CD4-positive, alpha-beta memory T cell (primary cell): ENCODE results near the gene FEN1. TPM values are rescaled to one million over a fixed set of nuclear protein-coding genes. Genes with fewer than 3 reads are reported as not detected.
A peak's percentile ranks its signal among the peaks of the same experiment; 100 is the strongest.

Source experiments
- CTCF ChIA-PET: fragments of 350-600 bp; sonication (Branson Sonifier 250); formaldehyde crosslinking; loops from one replicate; lab custom pipeline; 2021; ENCODE audit warnings: inconsistent platforms; ENCODE audit not compliant: partially characterized antibody; lab: Charles Lee
- POLR2A ChIA-PET: fragments of 350-600 bp; sonication (Branson Sonifier 250); formaldehyde crosslinking; loops from one replicate; lab custom pipeline; 2021; ENCODE audit not compliant: partially characterized antibody; lab: Charles Lee
- DNase-seq, 5 donors: peaks; one replicate each; pipeline versions ENCODE4 v3.0.0 to v3.0.0-alpha.2; 2020 to 2022; ENCODE audit warnings: mixed read lengths in 1 of 5
- H3K27ac ChIP-seq: one replicate; pipeline ENCODE4 v1.7.0; 2013; ENCODE audit warnings: low read depth, low read length
- H3K27me3 ChIP-seq: 2 replicates; pipeline ENCODE4 v1.7.0; 2013; ENCODE audit warnings: mild to moderate bottlenecking, low read length, moderate library complexity; ENCODE audit not compliant: insufficient read depth
- H3K36me3 ChIP-seq: 2 replicates; pipeline ENCODE4 v1.7.0; 2013; ENCODE audit warnings: mild to moderate bottlenecking, low read length, moderate library complexity; ENCODE audit not compliant: insufficient read depth
- H3K4me1 ChIP-seq: 2 replicates; pipeline ENCODE4 v1.7.0; 2013; ENCODE audit warnings: mild to moderate bottlenecking, low read length, moderate library complexity; ENCODE audit not compliant: insufficient read depth
- H3K4me3 ChIP-seq, 2 donors: one replicate each; pipeline ENCODE4 v1.7.0; 2013; ENCODE audit warnings: low read length in 2 of 2, mild to moderate bottlenecking in 1 of 2
- H3K9me3 ChIP-seq, 2 donors: one replicate each; pipeline ENCODE4 v1.7.0; 2013; ENCODE audit warnings: low read length in 2 of 2, control low read depth in 1 of 2; ENCODE audit not compliant: control insufficient read depth in 1 of 2
- H3K27ac Mint-ChIP-seq, 7 donors: one replicate each; pipeline ENCODE4 v1.8.0; 2020 to 2021; ENCODE audit warnings: mixed read lengths in 7 of 7, mild to moderate bottlenecking in 6 of 7, inconsistent platforms in 3 of 7, moderate library complexity in 3 of 7
- H3K27me3 Mint-ChIP-seq, 2 donors: one replicate each; pipeline ENCODE4 v1.8.0; 2020 to 2021; ENCODE audit warnings: mixed read lengths in 2 of 2
- H3K36me3 Mint-ChIP-seq, 2 donors: one replicate each; pipeline ENCODE4 v1.8.0; 2020 to 2021; ENCODE audit warnings: mixed read lengths in 2 of 2, inconsistent platforms in 1 of 2, mild to moderate bottlenecking in 1 of 2
- H3K4me1 Mint-ChIP-seq, 4 donors: one replicate each; pipeline ENCODE4 v1.8.0; 2020 to 2021; ENCODE audit warnings: mixed read lengths in 4 of 4, mild to moderate bottlenecking in 1 of 4
- H3K4me3 Mint-ChIP-seq, 8 donors: one replicate each; pipeline ENCODE4 v1.8.0; 2020 to 2021; ENCODE audit warnings: mixed read lengths in 8 of 8, mild to moderate bottlenecking in 7 of 8, moderate library complexity in 6 of 8, inconsistent platforms in 3 of 8
- H3K9me3 Mint-ChIP-seq, 8 donors: one replicate each; pipeline ENCODE4 v1.8.0; 2020 to 2021; ENCODE audit warnings: mixed read lengths in 8 of 8, mild to moderate bottlenecking in 5 of 8, inconsistent platforms in 3 of 8, moderate library complexity in 1 of 8
- intact Hi-C: fragments of 100-400 bp; cut with micrococcal nuclease; formaldehyde crosslinking; loops from one replicate; pipeline ENCODE4 v1.15.1; 2023
- polyA plus RNA-seq, 2 donors: library from polyadenylated mRNA; unstranded; fragments of 300-500 nt; fragmentation: Illumina TruSeq; gene quantifications; one replicate each; pipeline ENCODE4 v1.2.3, GENCODE V29; 2021
- total RNA-seq, 2 experiments: library from RNA; stranded (reverse); gene quantifications; one replicate each; pipeline ENCODE4 v1.2.3, GENCODE V29; 2021

FEN1 gene
- total and polyA plus RNA-seq, 4 experiments from 2014 or later = 7.4 to 15.4 (median 10.4) TPM

DNA sequence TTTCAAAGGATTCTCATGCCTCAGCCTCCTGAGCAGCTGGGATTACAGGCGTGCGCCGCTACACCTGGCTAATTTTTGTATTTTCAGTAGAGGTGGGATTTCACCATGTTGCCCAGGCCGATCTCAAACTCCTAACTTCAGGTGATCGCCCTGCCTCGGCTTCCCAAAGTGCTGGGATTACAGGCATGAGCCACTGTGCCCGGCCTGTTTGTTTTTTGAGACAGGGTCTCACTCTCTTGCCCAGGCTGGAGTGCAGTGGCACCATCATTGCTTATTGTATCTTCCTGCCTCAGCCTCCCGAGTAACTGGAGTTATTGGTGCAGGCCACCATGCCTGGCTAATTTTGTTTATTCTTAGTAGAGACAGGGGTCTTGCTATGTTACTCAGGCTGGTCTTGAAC is 43.5 kb downstream of the FEN1 start:
- peaks cover 20% of the 10 kb centered on the region for H3K4me1 ChIP-seq
- no peaks in the 10 kb centered on the region for H3K27me3 ChIP-seq
- peaks cover 3% of the 10 kb centered on the region for H3K36me3 ChIP-seq
- Mint-ChIP-seq H3K9me3 (peaks cover 0 to 2% (median 0%) of the 10 kb centered on the region in 8 donors), H3K27me3 (peaks cover 3 to 5% of the 10 kb centered on the region in 2 donors), H3K4me1 (peaks cover 13 to 24% (median 20%) of the 10 kb centered on the region in 4 donors), H3K36me3 (no peaks in the 10 kb centered on the region), H3K4me3 (no peak overlapping the region), H3K27ac (peak overlapping the region in 2 of 7 donors; percentile 31 to 94)
- DNase-seq = no peak
- ChIA-PET POLR2A (no interaction called here), CTCF (no interaction called here)
- H3K9me3 ChIP-seq = no peaks in the 10 kb centered on the region
- H3K27ac ChIP-seq = no peak overlapping the region
- H3K4me3 ChIP-seq = no peak overlapping the region
- intact Hi-C loops = no loop called here

DNA sequence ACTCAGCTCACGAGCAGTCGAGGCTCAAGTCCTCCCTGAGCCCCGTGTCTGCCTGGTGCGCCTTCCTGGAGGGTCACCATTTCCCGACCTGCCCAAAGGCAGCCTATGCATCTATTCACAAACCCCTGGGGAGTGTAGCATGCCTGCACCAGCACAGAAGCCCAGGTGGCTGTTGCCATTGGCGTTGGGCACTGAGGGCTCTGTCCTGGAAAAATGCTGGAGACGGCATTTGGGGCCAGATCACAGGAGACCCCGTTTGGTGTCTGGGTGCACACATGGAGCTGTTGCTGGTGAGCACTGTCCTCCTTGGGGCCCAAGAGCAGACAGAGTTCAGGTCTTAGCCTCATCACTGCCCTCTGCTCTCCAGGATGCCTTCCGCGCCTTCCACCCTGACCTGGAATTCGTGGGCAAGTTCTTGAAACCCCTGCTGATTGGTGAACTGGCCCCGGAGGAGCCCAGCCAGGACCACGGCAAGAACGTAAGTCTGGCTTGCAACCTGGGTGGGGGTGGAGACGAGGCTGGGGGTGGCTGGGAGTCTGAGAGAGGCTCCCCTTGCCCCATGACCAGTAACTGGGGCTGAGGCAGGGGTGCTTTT is 44.8 kb downstream of the FEN1 start:
- H3K4me3 ChIP-seq = no peak overlapping the region
- peaks cover 2% of the 10 kb centered on the region in 2 donors for H3K27me3 Mint-ChIP-seq
- H3K36me3 ChIP-seq = peaks cover 3% of the 10 kb centered on the region
- intact Hi-C loops = no loop called here
- DNase-seq = no peak
- ChIA-PET POLR2A (no interaction called here), CTCF (interaction anchor here (1.2 kb wide), 1 partner anchor 473 kb away, joined by 3 read pairs; no protein-coding TSS in a partner anchor)
- H3K27ac Mint-ChIP-seq = no peak overlapping the region
- peaks cover 20% of the 10 kb centered on the region for H3K4me1 ChIP-seq
- H3K9me3 Mint-ChIP-seq = peaks cover 0 to 2% (median 0%) of the 10 kb centered on the region in 8 donors
- H3K27ac ChIP-seq = no peak overlapping the region
- no peaks in the 10 kb centered on the region for H3K9me3 ChIP-seq
- peaks cover 13 to 24% (median 19%) of the 10 kb centered on the region in 4 donors for H3K4me1 Mint-ChIP-seq
- no peak overlapping the region for H3K4me3 Mint-ChIP-seq
- H3K27me3 ChIP-seq = no peaks in the 10 kb centered on the region
- H3K36me3 Mint-ChIP-seq = no peaks in the 10 kb centered on the region

DNA sequence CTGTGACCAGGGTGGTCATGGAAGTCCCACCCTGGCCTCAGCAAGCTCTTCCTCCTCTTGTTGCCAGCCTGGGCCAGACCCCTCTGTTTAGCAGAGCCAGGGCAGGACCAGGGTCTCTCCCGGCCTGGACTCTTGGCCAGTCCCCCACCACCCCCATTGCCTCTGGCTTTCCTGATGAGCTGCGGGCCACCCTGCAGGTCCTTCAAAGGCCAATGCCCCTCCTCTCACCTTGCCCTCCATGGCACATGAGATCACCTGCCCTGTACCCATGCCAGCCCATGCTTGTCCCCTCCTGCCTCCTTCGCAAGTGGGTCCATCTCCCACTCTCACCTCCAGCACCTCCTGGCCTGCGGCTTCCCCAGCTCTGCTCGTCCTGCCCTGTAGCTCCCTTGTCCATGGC is 45.8 kb downstream of the FEN1 start:
- peaks cover 12 to 21% (median 17%) of the 10 kb centered on the region in 4 donors for H3K4me1 Mint-ChIP-seq
- H3K4me3 Mint-ChIP-seq = no peak overlapping the region
- Histone ChIP-seq H3K36me3 (peaks cover 3% of the 10 kb centered on the region), H3K4me3 (no peak overlapping the region), H3K9me3 (no peaks in the 10 kb centered on the region), H3K27me3 (no peaks in the 10 kb centered on the region), H3K27ac (no peak overlapping the region), H3K4me1 (peaks cover 18% of the 10 kb centered on the region)
- ChIA-PET POLR2A (no interaction called here), CTCF (no interaction called here)
- intact Hi-C loops = no loop called here
- DNase-seq = no peak
- peaks cover 0 to 2% (median 0%) of the 10 kb centered on the region in 8 donors for H3K9me3 Mint-ChIP-seq
- H3K36me3 Mint-ChIP-seq = no peaks in the 10 kb centered on the region
- H3K27me3 Mint-ChIP-seq = no peaks in the 10 kb centered on the region
- peak overlapping the region in 1 of 7 donors; percentile 81 for H3K27ac Mint-ChIP-seq

DNA sequence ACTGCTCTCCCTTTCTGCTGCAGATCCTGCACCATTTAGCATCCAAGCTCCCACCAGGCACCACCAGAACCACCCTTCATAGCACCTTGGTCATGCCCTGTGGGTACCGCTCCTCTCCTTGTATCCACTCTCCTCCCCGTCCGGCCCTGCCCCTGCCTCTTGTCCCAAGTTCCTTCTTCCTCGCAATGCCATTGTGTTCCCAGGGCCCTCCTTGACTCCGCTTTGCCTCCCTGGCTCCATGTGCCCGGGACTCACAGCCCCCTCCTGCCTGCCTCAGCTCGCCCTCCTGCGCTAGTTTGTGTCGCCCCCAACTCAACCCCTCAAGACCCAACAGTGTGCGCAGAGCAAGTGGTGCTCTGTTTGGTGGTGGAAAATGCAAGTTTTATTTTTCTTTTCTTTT is 46.2 kb downstream of the FEN1 start:
- Histone ChIP-seq H3K27me3 (no peaks in the 10 kb centered on the region), H3K4me1 (peaks cover 14% of the 10 kb centered on the region), H3K36me3 (peaks cover 3% of the 10 kb centered on the region), H3K27ac (no peak overlapping the region), H3K4me3 (no peak overlapping the region), H3K9me3 (no peaks in the 10 kb centered on the region)
- Mint-ChIP-seq H3K27ac (peak overlapping the region in 1 of 7 donors; percentile 81), H3K9me3 (peaks cover 0 to 2% (median 0%) of the 10 kb centered on the region in 8 donors), H3K36me3 (no peaks in the 10 kb centered on the region), H3K27me3 (no peaks in the 10 kb centered on the region), H3K4me3 (no peak overlapping the region), H3K4me1 (peaks cover 9 to 17% (median 13%) of the 10 kb centered on the region in 4 donors)
- DNase-seq = no peak
- POLR2A ChIA-PET = no interaction called here
- CTCF ChIA-PET = no interaction called here
- intact Hi-C loops = no loop called here

DNA sequence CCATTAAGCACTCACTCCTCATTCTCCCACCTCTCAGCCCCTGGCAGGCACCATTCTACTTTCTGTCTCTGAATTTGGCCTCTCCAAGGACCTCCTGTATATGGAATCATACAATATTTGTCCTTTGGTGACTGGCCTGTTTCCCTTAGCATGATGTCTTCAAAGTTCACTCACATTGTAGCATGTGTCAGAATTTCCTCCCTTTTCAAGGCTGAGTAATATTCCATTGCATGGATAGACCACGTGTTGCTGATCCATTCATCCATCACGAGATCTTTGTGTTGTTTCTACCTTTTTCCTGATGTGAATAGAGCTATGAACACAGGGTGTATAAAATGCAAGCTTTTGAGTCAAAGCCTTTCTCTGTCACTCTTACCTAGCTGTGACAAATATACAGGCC is 47.0 kb downstream of the FEN1 start:
- no peak overlapping the region for H3K27ac ChIP-seq
- no peaks in the 10 kb centered on the region for H3K27me3 Mint-ChIP-seq
- H3K36me3 ChIP-seq = peaks cover 3% of the 10 kb centered on the region
- H3K4me1 ChIP-seq = peaks cover 6% of the 10 kb centered on the region
- intact Hi-C loops = no loop called here
- H3K4me1 Mint-ChIP-seq = peaks cover 2 to 9% (median 7%) of the 10 kb centered on the region in 4 donors
- peaks cover 0 to 2% (median 0%) of the 10 kb centered on the region in 8 donors for H3K9me3 Mint-ChIP-seq
- DNase-seq = no peak
- no peaks in the 10 kb centered on the region for H3K9me3 ChIP-seq
- ChIA-PET POLR2A (no interaction called here), CTCF (interaction anchor here (2.6 kb wide), 1 partner anchor 11 kb away, joined by 9 read pairs; the partner anchor contains the start of gene FADS2)
- H3K27me3 ChIP-seq = no peaks in the 10 kb centered on the region
- H3K4me3 ChIP-seq = no peak overlapping the region
- H3K36me3 Mint-ChIP-seq = no peaks in the 10 kb centered on the region
- peak overlapping the region in 1 of 7 donors; percentile 69 for H3K27ac Mint-ChIP-seq
- no peak overlapping the region for H3K4me3 Mint-ChIP-seq

DNA sequence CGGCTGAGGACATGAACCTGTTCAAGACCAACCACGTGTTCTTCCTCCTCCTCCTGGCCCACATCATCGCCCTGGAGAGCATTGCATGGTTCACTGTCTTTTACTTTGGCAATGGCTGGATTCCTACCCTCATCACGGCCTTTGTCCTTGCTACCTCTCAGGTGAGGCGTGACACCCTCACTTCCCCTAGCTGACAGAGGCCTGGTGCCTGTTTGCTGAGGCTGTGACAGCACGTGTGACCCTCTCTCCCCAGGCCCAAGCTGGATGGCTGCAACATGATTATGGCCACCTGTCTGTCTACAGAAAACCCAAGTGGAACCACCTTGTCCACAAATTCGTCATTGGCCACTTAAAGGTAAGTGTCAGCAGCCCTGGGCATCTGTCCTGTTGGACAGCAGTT is 47.7 kb downstream of the FEN1 start:
- no peak overlapping the region for H3K4me3 ChIP-seq
- Mint-ChIP-seq H3K4me1 (peaks cover 0 to 4% (median 4%) of the 10 kb centered on the region in 4 donors), H3K9me3 (peaks cover 0 to 2% (median 0%) of the 10 kb centered on the region in 8 donors), H3K27ac (no peak overlapping the region), H3K4me3 (no peak overlapping the region), H3K36me3 (no peaks in the 10 kb centered on the region), H3K27me3 (no peaks in the 10 kb centered on the region)
- H3K4me1 ChIP-seq = no peaks in the 10 kb centered on the region
- H3K36me3 ChIP-seq = peaks cover 3% of the 10 kb centered on the region
- ChIA-PET POLR2A (interaction anchor here (0.6 kb wide), 1 partner anchor 121 kb away, joined by 3 read pairs; no protein-coding TSS in a partner anchor), CTCF (interaction anchor here (2.6 kb wide), 1 partner anchor 12 kb away, joined by 9 read pairs; the partner anchor contains the start of gene FADS2)
- intact Hi-C loops = no loop called here
- no peak for DNase-seq
- no peak overlapping the region for H3K27ac ChIP-seq
- H3K27me3 ChIP-seq = no peaks in the 10 kb centered on the region
- no peaks in the 10 kb centered on the region for H3K9me3 ChIP-seq

DNA sequence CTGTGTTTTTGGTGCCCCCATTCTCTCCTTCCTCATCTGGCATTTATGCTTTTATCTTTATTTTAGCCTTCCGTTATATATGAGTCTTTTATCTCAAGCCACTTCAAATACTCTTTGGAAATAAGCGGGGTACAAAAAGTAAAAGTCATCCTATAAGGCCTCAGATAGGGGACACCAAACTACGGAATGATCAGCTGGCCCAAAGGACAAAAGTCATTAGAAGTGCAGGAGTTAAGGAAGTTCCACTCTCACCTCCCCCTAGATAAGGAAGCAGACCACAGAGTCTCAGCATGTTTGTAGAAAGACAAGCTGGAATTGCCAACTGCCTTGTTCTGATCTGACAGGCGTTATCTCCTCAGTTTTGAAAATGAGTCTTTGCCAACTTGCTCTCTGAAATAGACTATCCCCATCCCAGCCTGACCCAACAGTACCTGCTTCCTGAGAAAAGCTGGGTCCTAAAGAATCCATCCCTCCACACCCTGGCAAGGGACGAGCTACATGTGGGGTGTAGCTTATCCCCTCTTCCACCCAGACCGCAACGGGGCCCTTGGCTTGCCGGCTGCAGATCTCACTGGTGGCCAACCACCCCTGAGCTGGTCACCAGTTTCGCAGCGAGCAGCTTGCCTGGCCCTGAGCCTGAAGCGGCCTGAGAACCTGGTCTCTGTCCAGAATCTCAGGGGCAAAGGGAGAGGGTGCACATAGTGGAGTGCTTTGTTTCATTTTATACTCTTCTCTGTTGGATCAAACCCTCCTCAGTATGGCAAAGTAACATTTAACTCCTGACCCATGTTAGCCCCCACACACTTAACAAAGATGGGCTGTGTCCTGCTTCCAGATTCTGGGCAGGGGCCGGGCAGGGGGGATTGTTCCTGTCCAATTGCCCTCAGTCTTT is 49.2 kb downstream of the FEN1 start:
- H3K36me3 Mint-ChIP-seq = no peaks in the 10 kb centered on the region
- no peak overlapping the region for H3K4me3 ChIP-seq
- H3K4me3 Mint-ChIP-seq = no peak overlapping the region
- DNase-seq = no peak
- intact Hi-C loops = no loop called here
- no peaks in the 10 kb centered on the region for H3K4me1 ChIP-seq
- ChIA-PET POLR2A (no interaction called here), CTCF (interaction anchor here (1.1 to 2.6 kb wide), 3 partner anchors 13 to 240 kb away, joined by 3 to 9 read pairs (median 3); partner anchors contain the start of gene FADS2)
- no peaks in the 10 kb centered on the region for H3K4me1 Mint-ChIP-seq
- H3K36me3 ChIP-seq = peaks cover 3% of the 10 kb centered on the region
- H3K9me3 Mint-ChIP-seq = peaks cover 0 to 2% (median 0%) of the 10 kb centered on the region in 8 donors
- H3K9me3 ChIP-seq = no peaks in the 10 kb centered on the region
- H3K27me3 Mint-ChIP-seq = no peaks in the 10 kb centered on the region
- H3K27me3 ChIP-seq = no peaks in the 10 kb centered on the region
- H3K27ac ChIP-seq = no peak overlapping the region
- no peak overlapping the region for H3K27ac Mint-ChIP-seq
